Thyroid gland (tissue), 4 donors: ENCODE data around the gene KRT9. TPM values are rescaled to one million over a fixed set of nuclear protein-coding genes. Genes with fewer than 3 reads are reported as not detected.

ENCODE experiments used
- DNase-seq, 2 donors: peaks; one replicate each; pipeline ENCODE4 v3.0.0-alpha.2; 2019
- H3K27ac ChIP-seq, 3 donors: fragments of 200-600 bp; sonication (generic); 1 replicate in 2 of 3; 2 replicates in 1 of 3; pipeline ENCODE4 v1.5.1; 2016 to 2019; ENCODE audit warnings: mild to moderate bottlenecking in 1 of 3, moderate library complexity in 1 of 3
- H3K27me3 ChIP-seq: fragments of 200-600 bp; sonication (generic); one replicate; pipeline ENCODE4 v1.5.1; 2019
- H3K36me3 ChIP-seq, 2 donors: fragments of 200-600 bp; sonication (generic); one replicate each; pipeline ENCODE4 v1.5.1; 2016 to 2019
- H3K4me1 ChIP-seq, 2 donors: fragments of 200-600 bp; sonication (generic); one replicate each; pipeline ENCODE4 v1.5.1; 2017 to 2019
- H3K4me3 ChIP-seq, 3 donors: fragments of 200-600 bp; sonication (generic); replicated peaks in 1 of 3; 1 replicate in 2 of 3; 2 replicates in 1 of 3; pipeline ENCODE4 v1.5.1; 2016; ENCODE audit warnings: mild to moderate bottlenecking in 1 of 3
- H3K9me3 ChIP-seq: fragments of 200-600 bp; sonication (generic); one replicate; pipeline ENCODE4 v1.5.1; 2017
- POLR2A ChIP-seq, 2 donors: fragments of 450-650 bp; IDR thresholded peaks; one replicate each; pipeline ENCODE4 v1.6.1; 2017; ENCODE audit warnings: antibody characterized with exemption in 2 of 2, mild to moderate bottlenecking in 2 of 2, moderate library complexity in 1 of 2
- WGBS, 2 donors: methylation state at CpG; one replicate each; pipeline ENCODE4 v1.1.5; 2017; 5-methylcytosine and 5-hydroxymethylcytosine counted together
- intact Hi-C: fragments of 100-400 bp; cut with DNase I; formaldehyde crosslinking; loops from one replicate; pipeline ENCODE4 v1.15.1; 2023
- total RNA-seq, 4 donors: library from RNA; depleted of rRNA; stranded (reverse); fragments of >200 nt; gene quantifications; one replicate each; pipeline ENCODE4 v1.2.3, GENCODE V29; 2016
- TF ChIP-seq, protein P1 (sequence below), 6 experiments: fragments of 200-600 bp in 3 of 6; fragments of 450-650 bp in 3 of 6; sonication (generic) in 3 of 6; IDR thresholded peaks; one replicate each; pipeline ENCODE4 v1.5.1; 2016 to 2019; ENCODE audit warnings: antibody characterized with exemption in 6 of 6, mild to moderate bottlenecking in 2 of 6, inconsistent platforms in 1 of 6, moderate library complexity in 1 of 6

Gene KRT9
- total RNA-seq, 4 donors from 2014 or later, result not detected

- Histone ChIP-seq H3K36me3 (no peaks in the 10 kb centered on the region), H3K27ac (no peak overlapping the region), H3K4me3 (no peak overlapping the region), H3K4me1 (peaks cover 12 to 14% of the 10 kb centered on the region in 2 donors), H3K9me3 (no peaks in the 10 kb centered on the region), H3K27me3 (peaks cover 11% of the 10 kb centered on the region)
- 75 to 76% methylated on average over 8 of the region's 8 CpGs for WGBS, 2 donors
- TF ChIP-seq, protein P1, sequence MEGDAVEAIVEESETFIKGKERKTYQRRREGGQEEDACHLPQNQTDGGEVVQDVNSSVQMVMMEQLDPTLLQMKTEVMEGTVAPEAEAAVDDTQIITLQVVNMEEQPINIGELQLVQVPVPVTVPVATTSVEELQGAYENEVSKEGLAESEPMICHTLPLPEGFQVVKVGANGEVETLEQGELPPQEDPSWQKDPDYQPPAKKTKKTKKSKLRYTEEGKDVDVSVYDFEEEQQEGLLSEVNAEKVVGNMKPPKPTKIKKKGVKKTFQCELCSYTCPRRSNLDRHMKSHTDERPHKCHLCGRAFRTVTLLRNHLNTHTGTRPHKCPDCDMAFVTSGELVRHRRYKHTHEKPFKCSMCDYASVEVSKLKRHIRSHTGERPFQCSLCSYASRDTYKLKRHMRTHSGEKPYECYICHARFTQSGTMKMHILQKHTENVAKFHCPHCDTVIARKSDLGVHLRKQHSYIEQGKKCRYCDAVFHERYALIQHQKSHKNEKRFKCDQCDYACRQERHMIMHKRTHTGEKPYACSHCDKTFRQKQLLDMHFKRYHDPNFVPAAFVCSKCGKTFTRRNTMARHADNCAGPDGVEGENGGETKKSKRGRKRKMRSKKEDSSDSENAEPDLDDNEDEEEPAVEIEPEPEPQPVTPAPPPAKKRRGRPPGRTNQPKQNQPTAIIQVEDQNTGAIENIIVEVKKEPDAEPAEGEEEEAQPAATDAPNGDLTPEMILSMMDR (IDR thresholded peaks at IDR 0.05), result no peak
- no peak for TF ChIP-seq POLR2A (IDR thresholded peaks at IDR 0.05)
- intact Hi-C loops, result no loop called here
- peak; percentile 25 to 26 for DNase-seq
These were observed 41.5 kb downstream of the KRT9 start for GRCh38 chr17:41530062-41531048.

GRCh38 chr17:41529491-41529915 lies 42.4 kb downstream of the KRT9 start:
- H3K9me3 ChIP-seq, result no peaks in the 10 kb centered on the region
- no peak overlapping the region for H3K4me3 ChIP-seq
- no peak overlapping the region for H3K27ac ChIP-seq
- DNase-seq, result no peak
- H3K36me3 ChIP-seq, result no peaks in the 10 kb centered on the region
- peaks cover 12 to 14% of the 10 kb centered on the region in 2 donors for H3K4me1 ChIP-seq
- 79 to 85% methylated on average over 5 of the region's 5 CpGs for WGBS, 2 donors
- H3K27me3 ChIP-seq, result peaks cover 11% of the 10 kb centered on the region
- TF ChIP-seq, protein P1 (IDR thresholded peaks at IDR 0.05), result no peak
- TF ChIP-seq POLR2A (IDR thresholded peaks at IDR 0.05), result no peak
- intact Hi-C loops, result no loop called here

- no peaks in the 10 kb centered on the region for H3K9me3 ChIP-seq
- H3K27me3 ChIP-seq, result peaks cover 11% of the 10 kb centered on the region
- intact Hi-C loops, result no loop called here
- peak in 1 of 2 donors; percentile 21 for DNase-seq
- TF ChIP-seq, protein P1 (IDR thresholded peaks at IDR 0.05), result no peak
- TF ChIP-seq POLR2A (IDR thresholded peaks at IDR 0.05), result no peak
- no peak overlapping the region for H3K4me3 ChIP-seq
- H3K4me1 ChIP-seq, result peaks cover 12 to 14% of the 10 kb centered on the region in 2 donors
- H3K27ac ChIP-seq, result no peak overlapping the region
- WGBS, 2 donors, result 56 to 74% methylated on average over 7 to 10 of the region's 10 CpGs
- H3K36me3 ChIP-seq, result no peaks in the 10 kb centered on the region
These were observed 42.9 kb downstream of the KRT9 start for GRCh38 chr17:41528959-41529353.

DNA sequence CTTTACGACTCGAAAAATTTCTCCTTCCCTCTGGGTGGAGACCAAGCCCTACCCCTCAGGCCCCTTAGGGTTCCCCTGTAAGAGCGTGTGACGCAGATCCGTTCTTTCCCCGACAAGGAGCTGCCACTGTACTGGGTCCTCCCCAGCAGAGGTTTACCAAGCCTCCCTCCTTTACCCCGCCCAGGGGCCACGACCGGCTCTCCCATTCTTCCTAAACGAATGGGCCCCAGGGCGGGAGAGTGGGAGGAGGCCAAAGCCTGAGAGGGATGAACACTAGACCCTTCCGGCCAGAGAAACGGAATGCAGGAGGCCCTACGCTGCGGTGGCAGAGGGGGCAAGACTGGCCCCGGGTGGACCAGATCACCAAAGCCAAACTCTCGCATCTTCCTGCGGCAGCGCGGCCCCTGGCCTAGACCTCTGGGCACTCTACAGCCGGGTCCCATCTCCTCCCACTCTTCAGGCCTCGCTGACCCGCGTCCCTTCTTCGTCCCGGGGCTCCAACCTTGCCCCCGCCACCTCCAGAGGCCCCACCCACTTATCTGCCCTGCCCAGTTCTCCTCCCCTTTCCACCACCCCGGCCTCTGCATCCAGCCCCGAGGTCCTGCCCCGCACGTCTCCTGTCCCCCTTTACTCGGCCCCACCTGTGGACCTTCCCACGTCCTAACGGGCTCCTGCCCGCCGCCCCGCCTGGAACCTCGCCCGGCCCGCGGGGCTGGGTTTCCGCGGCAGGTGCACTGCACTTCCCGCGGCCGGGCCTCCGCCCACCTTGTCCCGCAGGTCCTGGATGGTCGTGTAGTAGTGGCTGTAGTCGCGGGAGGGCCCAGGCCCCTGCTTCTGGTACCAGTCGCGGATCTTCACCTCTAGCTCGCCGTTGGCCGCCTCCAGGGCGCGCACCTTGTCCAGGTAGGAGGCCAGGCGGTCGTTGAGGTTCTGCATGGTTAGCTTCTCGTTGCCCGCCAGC lies 44.5 kb downstream of the KRT9 start:
- peak; percentile 34 to 52 for DNase-seq
- H3K36me3 ChIP-seq, result no peaks in the 10 kb centered on the region

More for the DNA sequence above, 44.5 kb downstream of the KRT9 start:
- intact Hi-C loops, result no loop called here
- Histone ChIP-seq H3K4me3 (peak overlapping the region; percentile 23 to 44 (median 40)), H3K9me3 (no peaks in the 10 kb centered on the region), H3K4me1 (peaks cover 12 to 14% of the 10 kb centered on the region in 2 donors), H3K27ac (peak overlapping the region in 1 of 3 donors; percentile 11), H3K27me3 (peaks cover 11% of the 10 kb centered on the region)
- 9 to 14% methylated on average over 37 to 39 of the region's 62 CpGs for WGBS, 2 donors
- TF ChIP-seq, protein P1 (IDR thresholded peaks at IDR 0.05), result no peak
- TF ChIP-seq POLR2A (IDR thresholded peaks at IDR 0.05), result no peak
